Measurements from ENCODE around the gene SLC16A3.
A peak's percentile ranks its signal among the peaks of the same experiment; 100 is the strongest.
"Not testable (repeated sequence)": the region's sequence is repeated elsewhere in the genome, so short reads cannot be mapped to it uniquely, and the experiment has no call there.

The SLC16A3 gene

GRCh38 chr17:82204831-82205719 is 23.8 kb upstream of the SLC16A3 start:
- no peak for DNase-seq (ENCODE audit: low spot score)

GRCh38 chr17:82205720-82206508 is 22.9 kb upstream of the SLC16A3 start:
- DNase-seq (ENCODE audit: low spot score): peak; percentile 87

GRCh38 chr17:82210655-82211054 is 18.2 kb upstream of the SLC16A3 start:
- not testable (repeated sequence) for DNase-seq (ENCODE audit: low spot score)

GRCh38 chr17:82212331-82213250 is 16.3 kb upstream of the SLC16A3 start, which contains the start of gene CCDC57:
TSS of gene CCDC57 (minus strand) at chr17:82212842. CDS start at chr17:82201944, 10,898 bp downstream.
- DNase-seq (ENCODE audit: low spot score): peak; percentile 95

- DNase-seq (ENCODE audit: low spot score): peak; percentile 79
These were observed 15.4 kb upstream of the SLC16A3 start for GRCh38 chr17:82213251-82214011.

- no peak for DNase-seq (ENCODE audit: low spot score)
These were observed 14.7 kb upstream of the SLC16A3 start for GRCh38 chr17:82214012-82214628.

- no peak for DNase-seq (ENCODE audit: low spot score)
These were observed 13.5 kb upstream of the SLC16A3 start for GRCh38 chr17:82215095-82215971.

- no peak for DNase-seq (ENCODE audit: low spot score)
These were observed 12.9 kb upstream of the SLC16A3 start for GRCh38 chr17:82215972-82216300.

GRCh38 chr17:82216301-82217119 is 12.3 kb upstream of the SLC16A3 start:
- DNase-seq (ENCODE audit: low spot score): no peak

GRCh38 chr17:82217120-82217529 is 11.7 kb upstream of the SLC16A3 start:
- no peak for DNase-seq (ENCODE audit: low spot score)

- DNase-seq (ENCODE audit: low spot score): no peak
These were observed 11.2 kb upstream of the SLC16A3 start for GRCh38 chr17:82217530-82218204.

GRCh38 chr17:82218349-82219075 is 10.3 kb upstream of the SLC16A3 start:
- DNase-seq (ENCODE audit: low spot score): no peak

- no peak for DNase-seq (ENCODE audit: low spot score)
These were observed 9.8 kb upstream of the SLC16A3 start for GRCh38 chr17:82219083-82219482.

GRCh38 chr17:82219753-82220709 is 8.8 kb upstream of the SLC16A3 start:
- no peak for DNase-seq (ENCODE audit: low spot score)

- no peak for DNase-seq (ENCODE audit: low spot score)
These were observed 7.4 kb upstream of the SLC16A3 start for GRCh38 chr17:82221341-82221902.

GRCh38 chr17:82222816-82223215 is 6.0 kb upstream of the SLC16A3 start:
- no peak for DNase-seq (ENCODE audit: low spot score)

Data from ecto neural progenitor cell (in vitro differentiated cells).